ENCODE measurements around the gene WNT7B. TPM values are rescaled to one million over a fixed set of nuclear protein-coding genes. Genes with fewer than 3 reads are reported as not detected.

WNT7B gene
- polyA plus RNA-seq (2012; rRNA removed), result 0.13 TPM in 1 of 2 replicates, not detected in the other
- 0.01 and 0.20 TPM in 2 replicates for polyA plus RNA-seq (2012; cell fraction: cytosol; rRNA removed)
- polyA plus RNA-seq (2012; cell fraction: nucleus; rRNA removed), result 0.08 TPM in 2 replicates

DNA sequence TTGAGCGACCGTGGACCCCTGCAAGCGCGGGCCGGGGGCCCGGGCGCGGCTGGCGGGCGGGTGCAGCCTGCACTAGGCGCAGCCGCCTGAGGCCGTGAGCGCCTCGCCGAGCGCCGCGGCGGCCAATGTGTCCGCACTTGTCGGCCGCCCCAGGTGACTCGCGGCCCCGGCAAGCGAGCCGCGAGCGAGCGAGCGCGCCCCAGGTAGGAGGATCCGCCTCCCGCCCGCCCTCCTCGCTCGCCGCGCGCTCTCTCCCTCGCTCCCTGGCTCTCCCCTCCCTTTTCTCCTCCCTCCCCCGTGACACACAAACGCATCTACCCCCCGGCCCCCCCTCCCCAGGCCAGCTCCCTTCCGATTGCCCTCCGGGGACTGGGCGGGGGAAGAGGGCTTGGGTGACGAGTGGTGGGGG, at the start of gene WNT7B:
Gene WNT7B, minus strand, starts transcription at position 160 of the 409 bp plus-strand sequence. CDS start 408 bp downstream, outside the sequence.
- H2AFZ ChIP-seq (ENCODE audit: low read depth), result no peak within 1 kb of the TSS

More for the DNA sequence above, at the start of gene WNT7B:
- Histone ChIP-seq H3K9me2 (no peaks in the 10 kb centered on the region), H3K36me3 (replicated peaks in 1 of 2; ENCODE audit: control insufficient read depth in 1 of 2, insufficient read depth in 2 of 2, low read length in 1 of 2) (no peaks in the 10 kb centered on the region), H3K4me2 (peak within 1 kb of the TSS; percentile 94), H3K4me3 (ENCODE audit: low read depth in 2 of 2, low read length in 1 of 2) (peak within 1 kb of the TSS; percentile 10 to 43; a peak in 3 of 4 replicates), H3K9me3 (no peaks in the 10 kb centered on the region), H4K20me1 (ENCODE audit: insufficient read depth) (peaks cover 13% of the 10 kb centered on the region; the same call in 1 of the 2 replicates), H3K79me2 (ENCODE audit: insufficient read depth) (no peaks in the 10 kb centered on the region), H3K27me3 (ENCODE audit: insufficient read depth) (peaks cover 51% of the 10 kb centered on the region), H3F3A (replicated peaks; ENCODE audit: insufficient read depth) (no peaks in the 10 kb centered on the region), H3K27ac (ENCODE audit: low read depth in 2 of 2, low read length in 1 of 2) (no peak within 1 kb of the TSS), H3K9ac (no peak within 1 kb of the TSS), H3K4me1 (ENCODE audit: control insufficient read depth in 1 of 2, insufficient read depth in 2 of 2, low read depth in 1 of 2, low read length in 1 of 2) (peaks cover 0 to 4% of the 10 kb centered on the region in 2 experiments; a peak in 1 of 4 replicates)
- POLR2A ChIA-PET, result no interaction called here
- no peak for TF ChIP-seq MEF2A (IDR thresholded peaks at IDR 0.05; ENCODE audit: borderline replicate concordance, low read depth)
- TF ChIP-seq, protein P1, sequence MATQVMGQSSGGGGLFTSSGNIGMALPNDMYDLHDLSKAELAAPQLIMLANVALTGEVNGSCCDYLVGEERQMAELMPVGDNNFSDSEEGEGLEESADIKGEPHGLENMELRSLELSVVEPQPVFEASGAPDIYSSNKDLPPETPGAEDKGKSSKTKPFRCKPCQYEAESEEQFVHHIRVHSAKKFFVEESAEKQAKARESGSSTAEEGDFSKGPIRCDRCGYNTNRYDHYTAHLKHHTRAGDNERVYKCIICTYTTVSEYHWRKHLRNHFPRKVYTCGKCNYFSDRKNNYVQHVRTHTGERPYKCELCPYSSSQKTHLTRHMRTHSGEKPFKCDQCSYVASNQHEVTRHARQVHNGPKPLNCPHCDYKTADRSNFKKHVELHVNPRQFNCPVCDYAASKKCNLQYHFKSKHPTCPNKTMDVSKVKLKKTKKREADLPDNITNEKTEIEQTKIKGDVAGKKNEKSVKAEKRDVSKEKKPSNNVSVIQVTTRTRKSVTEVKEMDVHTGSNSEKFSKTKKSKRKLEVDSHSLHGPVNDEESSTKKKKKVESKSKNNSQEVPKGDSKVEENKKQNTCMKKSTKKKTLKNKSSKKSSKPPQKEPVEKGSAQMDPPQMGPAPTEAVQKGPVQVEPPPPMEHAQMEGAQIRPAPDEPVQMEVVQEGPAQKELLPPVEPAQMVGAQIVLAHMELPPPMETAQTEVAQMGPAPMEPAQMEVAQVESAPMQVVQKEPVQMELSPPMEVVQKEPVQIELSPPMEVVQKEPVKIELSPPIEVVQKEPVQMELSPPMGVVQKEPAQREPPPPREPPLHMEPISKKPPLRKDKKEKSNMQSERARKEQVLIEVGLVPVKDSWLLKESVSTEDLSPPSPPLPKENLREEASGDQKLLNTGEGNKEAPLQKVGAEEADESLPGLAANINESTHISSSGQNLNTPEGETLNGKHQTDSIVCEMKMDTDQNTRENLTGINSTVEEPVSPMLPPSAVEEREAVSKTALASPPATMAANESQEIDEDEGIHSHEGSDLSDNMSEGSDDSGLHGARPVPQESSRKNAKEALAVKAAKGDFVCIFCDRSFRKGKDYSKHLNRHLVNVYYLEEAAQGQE (IDR thresholded peaks at IDR 0.05; ENCODE audit: low read depth, low read length), result no peak
- TF ChIP-seq, protein P2, sequence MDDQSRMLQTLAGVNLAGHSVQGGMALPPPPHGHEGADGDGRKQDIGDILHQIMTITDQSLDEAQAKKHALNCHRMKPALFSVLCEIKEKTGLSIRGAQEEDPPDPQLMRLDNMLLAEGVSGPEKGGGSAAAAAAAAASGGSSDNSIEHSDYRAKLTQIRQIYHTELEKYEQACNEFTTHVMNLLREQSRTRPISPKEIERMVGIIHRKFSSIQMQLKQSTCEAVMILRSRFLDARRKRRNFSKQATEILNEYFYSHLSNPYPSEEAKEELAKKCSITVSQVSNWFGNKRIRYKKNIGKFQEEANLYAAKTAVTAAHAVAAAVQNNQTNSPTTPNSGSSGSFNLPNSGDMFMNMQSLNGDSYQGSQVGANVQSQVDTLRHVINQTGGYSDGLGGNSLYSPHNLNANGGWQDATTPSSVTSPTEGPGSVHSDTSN (IDR thresholded peaks at IDR 0.05), result no peak
- no peak for TF ChIP-seq SMC3 (IDR thresholded peaks at IDR 0.05; ENCODE audit: low read depth, low read length)
- TF ChIP-seq RAD21 (IDR thresholded peaks at IDR 0.05; ENCODE audit: low read length), result no peak
- no peak for TF ChIP-seq EP300 (IDR thresholded peaks at IDR 0.05; ENCODE audit: borderline replicate concordance in 1 of 2, low read depth in 1 of 2, low read length in 1 of 2)
- TF ChIP-seq RXRA (IDR thresholded peaks at IDR 0.05; ENCODE audit: borderline replicate concordance, low read depth), result no peak
- TF ChIP-seq, protein P3, sequence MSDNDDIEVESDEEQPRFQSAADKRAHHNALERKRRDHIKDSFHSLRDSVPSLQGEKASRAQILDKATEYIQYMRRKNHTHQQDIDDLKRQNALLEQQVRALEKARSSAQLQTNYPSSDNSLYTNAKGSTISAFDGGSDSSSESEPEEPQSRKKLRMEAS (IDR thresholded peaks at IDR 0.05; ENCODE audit: low read depth), result no peak
- TF ChIP-seq TAF1 (IDR thresholded peaks at IDR 0.05; ENCODE audit: borderline replicate concordance, low read depth, low read length), result no peak
- TF ChIP-seq SIN3A (IDR thresholded peaks at IDR 0.05; ENCODE audit: borderline replicate concordance, low read depth, low read length), result no peak
- TF ChIP-seq CHD2 (IDR thresholded peaks at IDR 0.05; ENCODE audit: low read length, partially characterized antibody), result no peak
- TF ChIP-seq FOXM1 (IDR thresholded peaks at IDR 0.05; ENCODE audit: low read depth), result no peak
- no peak for TF ChIP-seq NRF1 (IDR thresholded peaks at IDR 0.05; ENCODE audit: low read depth, low read length)
- no peak for TF ChIP-seq POLR2AphosphoS5 (IDR thresholded peaks at IDR 0.05; ENCODE audit: low read depth, low read length)
- TF ChIP-seq FOSL2 (IDR thresholded peaks at IDR 0.05; ENCODE audit: borderline replicate concordance, low read depth), result no peak
- no peak for TF ChIP-seq JUND (IDR thresholded peaks at IDR 0.05)
- no peak for TF ChIP-seq USF1 (IDR thresholded peaks at IDR 0.05; ENCODE audit: borderline replicate concordance, low read depth)
- no peak for TF ChIP-seq IRF3 (IDR thresholded peaks at IDR 0.05; ENCODE audit: low read depth, low read length)
- WGBS (ENCODE audit: low lambda C conversion rate), result 5% methylated on average over 17 of the region's 49 CpGs
- CTCF ChIA-PET, result interaction anchor here (1.1 to 1.3 kb wide), 4 partner anchors 18 to 392 kb away, joined by 3 to 4 read pairs (median 4); no protein-coding TSS in a partner anchor
- peak; percentile 53 for DNase-seq
